Keratinocyte (primary cell): ENCODE measurements around the gene ZBTB38. TPM values are rescaled to one million over a fixed set of nuclear protein-coding genes. Genes with fewer than 3 reads are reported as not detected.

Experiments
- DNase-seq: peaks from one replicate; pipeline ENCODE4 v3.0.0-alpha.2; 2011; ENCODE audit warnings: low read depth, missing footprints, low spot score
- FAIRE-seq: peaks from 2 replicates; lab custom pipeline; 2011; peaks lifted over from hg19 to GRCh38; lab: Jason Lieb, UNC
- H2AFZ ChIP-seq: 2 replicates; pipeline ENCODE4 v1.6.0; 2012; ENCODE audit warnings: low read length, control low read depth, inconsistent platforms; ENCODE audit not compliant: control insufficient read depth
- H3K27ac ChIP-seq: 2 replicates; pipeline ENCODE4 v1.5.1; 2011; ENCODE audit warnings: low read length; ENCODE audit not compliant: control insufficient read depth, insufficient read depth
- H3K27me3 ChIP-seq: 3 replicates; pipeline ENCODE4 v1.6.0; 2011; ENCODE audit warnings: low read length; ENCODE audit not compliant: control insufficient read depth, insufficient read depth; ENCODE audit errors: extremely low read depth
- H3K36me3 ChIP-seq, 2 experiments: 2 replicates in 1 of 2; 3 replicates in 1 of 2; pipeline ENCODE4 v1.5.1; 2011; ENCODE audit warnings: low read length in 2 of 2, mild to moderate bottlenecking in 1 of 2; ENCODE audit not compliant: control insufficient read depth in 2 of 2, insufficient read depth in 2 of 2; ENCODE audit errors: extremely low read depth in 1 of 2
- H3K4me1 ChIP-seq: 3 replicates; pipeline ENCODE4 v1.5.1; 2011; ENCODE audit warnings: low read length; ENCODE audit not compliant: control insufficient read depth, insufficient read depth; ENCODE audit errors: extremely low read depth
- H3K4me2 ChIP-seq: 3 replicates; pipeline ENCODE4 v1.6.0; 2011; ENCODE audit warnings: low read depth, low read length; ENCODE audit not compliant: control insufficient read depth, insufficient read depth; ENCODE audit errors: extremely low read depth
- H3K4me3 ChIP-seq, 3 experiments: fragments of 200-600 bp in 1 of 3; sonication (generic) in 1 of 3; 2 replicates in 2 of 3; 3 replicates in 1 of 3; pipeline ENCODE4 v1.5.1; 2011 to 2016; ENCODE audit warnings: low read length in 3 of 3, mild to moderate bottlenecking in 3 of 3, control low read depth in 2 of 3, inconsistent platforms in 1 of 3, low read depth in 1 of 3, mixed read lengths in 1 of 3, mixed run types in 1 of 3, moderate library complexity in 1 of 3; ENCODE audit not compliant: control insufficient read depth in 2 of 3, insufficient read depth in 2 of 3; ENCODE audit errors: extremely low read depth in 1 of 3
- H3K79me2 ChIP-seq: 2 replicates; pipeline ENCODE4 v1.6.0; 2012; ENCODE audit warnings: low read length; ENCODE audit not compliant: control insufficient read depth, insufficient read depth
- H3K9ac ChIP-seq: 3 replicates; pipeline ENCODE4 v1.6.0; 2011; ENCODE audit warnings: low read length; ENCODE audit not compliant: control insufficient read depth, insufficient read depth; ENCODE audit errors: extremely low read depth
- H3K9me1 ChIP-seq: 3 replicates; pipeline ENCODE4 v1.6.0; 2011; ENCODE audit warnings: low read length; ENCODE audit not compliant: control insufficient read depth, insufficient read depth; ENCODE audit errors: extremely low read depth
- H3K9me3 ChIP-seq: 2 replicates; pipeline ENCODE4 v1.5.1; 2012; ENCODE audit warnings: low read depth, low read length; ENCODE audit not compliant: control insufficient read depth
- H4K20me1 ChIP-seq: 3 replicates; pipeline ENCODE4 v1.6.0; 2011; ENCODE audit warnings: low read length; ENCODE audit not compliant: control insufficient read depth, insufficient read depth; ENCODE audit errors: extremely low read depth
- EZH2 ChIP-seq: IDR thresholded peaks from one replicate; pipeline ENCODE4 v1.6.1; 2012; ENCODE audit warnings: inconsistent platforms, mild to moderate bottlenecking, low read length, moderate library complexity
- dilution Hi-C: fragments of 300-500 bp; cut with MboI; formaldehyde crosslinking; loops from one replicate; pipeline ENCODE4 v1.7.0; 2020; ENCODE audit warnings: low sequenced_read_pairs; ENCODE audit not compliant: extremely low pct_ligation_motif_present
- polyA plus RNA-seq, 5 experiments: library from polyadenylated mRNA; depleted of rRNA in 3 of 5; stranded (reverse) in 3 of 5; stranded (forward) in 1 of 5; unstranded in 1 of 5; fragments of >200 nt; gene quantifications; 1 replicate in 1 of 5; 2 replicates in 3 of 5; 3 replicates in 1 of 5; pipeline versions ENCODE4 v1.2.1 to v1.2.3, GENCODE V29; 2011 to 2012; ENCODE audit warnings: missing spikeins in 2 of 5, low read depth in 1 of 5, low replicate concordance in 1 of 5
- TF ChIP-seq, protein P1 (sequence below), 3 experiments: IDR thresholded peaks in 1 of 3; conservative IDR thresholded peaks in 1 of 3; optimal IDR thresholded peaks in 1 of 3; 2 replicates in 2 of 3; 3 replicates in 1 of 3; pipeline versions ENCODE3 to v1.5.1; 2011; ENCODE audit warnings: low read length in 3 of 3, mild to moderate bottlenecking in 3 of 3, moderate library complexity in 2 of 3, control low read depth in 1 of 3, inconsistent platforms in 1 of 3; ENCODE audit not compliant: insufficient read depth in 2 of 3; ENCODE audit errors: extremely low read depth in 1 of 3

Gene ZBTB38
- polyA plus RNA-seq, 1 donor (not counting 4 experiments of a cell fraction or from before 2014, with no cell fraction given): 34.9 TPM

DNA sequence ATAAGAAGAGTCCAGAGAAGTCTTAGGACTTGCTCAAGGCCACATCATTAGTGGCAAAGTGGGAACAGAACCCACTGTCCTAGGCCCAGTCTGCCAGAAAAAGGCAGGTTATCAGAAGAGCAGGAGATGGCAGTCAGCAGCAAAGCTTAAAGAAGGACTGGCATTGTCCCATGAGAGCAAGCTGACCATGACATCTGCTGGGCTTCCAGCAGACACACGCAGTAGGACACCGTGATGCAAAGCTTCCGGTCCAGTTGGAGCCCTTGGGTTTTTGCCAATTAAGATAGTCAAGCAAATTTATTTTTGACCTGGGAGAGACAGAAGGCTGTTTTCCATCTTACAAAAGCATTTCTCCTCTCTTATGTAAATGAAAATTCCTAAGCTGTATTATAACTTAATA lies 42.1 kb downstream of the ZBTB38 start:
- no peak for DNase-seq
- peaks cover 75% of the 10 kb centered on the region for H3K4me1 ChIP-seq
- peaks cover 16 to 33% of the 10 kb centered on the region in 2 experiments for H3K36me3 ChIP-seq
- dilution Hi-C loops: no loop called here
- peak overlapping the region; percentile 82 for H3K27ac ChIP-seq
- peak overlapping the region; percentile 88 for H3K4me2 ChIP-seq
- H3K9ac ChIP-seq: peak overlapping the region; percentile 14
- TF ChIP-seq EZH2: no peak
- TF ChIP-seq, protein P1, sequence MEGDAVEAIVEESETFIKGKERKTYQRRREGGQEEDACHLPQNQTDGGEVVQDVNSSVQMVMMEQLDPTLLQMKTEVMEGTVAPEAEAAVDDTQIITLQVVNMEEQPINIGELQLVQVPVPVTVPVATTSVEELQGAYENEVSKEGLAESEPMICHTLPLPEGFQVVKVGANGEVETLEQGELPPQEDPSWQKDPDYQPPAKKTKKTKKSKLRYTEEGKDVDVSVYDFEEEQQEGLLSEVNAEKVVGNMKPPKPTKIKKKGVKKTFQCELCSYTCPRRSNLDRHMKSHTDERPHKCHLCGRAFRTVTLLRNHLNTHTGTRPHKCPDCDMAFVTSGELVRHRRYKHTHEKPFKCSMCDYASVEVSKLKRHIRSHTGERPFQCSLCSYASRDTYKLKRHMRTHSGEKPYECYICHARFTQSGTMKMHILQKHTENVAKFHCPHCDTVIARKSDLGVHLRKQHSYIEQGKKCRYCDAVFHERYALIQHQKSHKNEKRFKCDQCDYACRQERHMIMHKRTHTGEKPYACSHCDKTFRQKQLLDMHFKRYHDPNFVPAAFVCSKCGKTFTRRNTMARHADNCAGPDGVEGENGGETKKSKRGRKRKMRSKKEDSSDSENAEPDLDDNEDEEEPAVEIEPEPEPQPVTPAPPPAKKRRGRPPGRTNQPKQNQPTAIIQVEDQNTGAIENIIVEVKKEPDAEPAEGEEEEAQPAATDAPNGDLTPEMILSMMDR (optimal IDR thresholded peaks at IDR 0.05 in 1 of 3, IDR thresholded peaks at IDR 0.05 in 1 of 3, conservative IDR thresholded peaks at IDR 0.05 in 1 of 3; ENCODE audit: extremely low read depth in 1 of 3, insufficient read depth in 2 of 3, low read length in 3 of 3): no peak
- no peaks in the 10 kb centered on the region for H3K9me1 ChIP-seq
- no peak overlapping the region for H2AFZ ChIP-seq
- H3K27me3 ChIP-seq: no peaks in the 10 kb centered on the region
- H3K79me2 ChIP-seq: peaks cover 62% of the 10 kb centered on the region
- H3K9me3 ChIP-seq: no peaks in the 10 kb centered on the region
- no peak for FAIRE-seq
- no peaks in the 10 kb centered on the region for H4K20me1 ChIP-seq
- H3K4me3 ChIP-seq: no peak overlapping the region

DNA sequence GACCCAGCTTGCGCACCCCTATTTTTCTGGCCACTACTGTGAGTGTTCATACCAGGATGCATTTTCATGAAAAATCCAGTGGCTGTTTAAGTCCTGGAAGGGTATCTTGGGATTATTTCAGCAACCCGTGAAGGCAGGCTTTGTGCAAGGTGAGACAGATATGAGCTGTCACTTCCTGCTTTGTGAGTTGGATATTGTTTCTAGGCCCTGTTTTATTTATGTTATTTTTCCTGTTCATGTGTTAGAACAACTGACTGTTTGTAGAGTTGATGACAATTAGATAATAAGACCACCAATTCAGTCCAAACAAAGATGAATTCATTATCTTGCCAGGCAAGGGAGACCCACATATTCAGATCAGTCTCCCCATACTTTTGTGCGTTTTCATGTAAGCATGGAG lies 42.5 kb downstream of the ZBTB38 start:
- peak; percentile 66 for FAIRE-seq
- no peaks in the 10 kb centered on the region for H4K20me1 ChIP-seq
- peak overlapping the region; percentile 88 for H3K4me2 ChIP-seq
- peaks cover 70% of the 10 kb centered on the region for H3K4me1 ChIP-seq
- dilution Hi-C loops: no loop called here
- peaks cover 14 to 30% of the 10 kb centered on the region in 2 experiments for H3K36me3 ChIP-seq
- TF ChIP-seq, protein P1 (optimal IDR thresholded peaks at IDR 0.05 in 1 of 3, IDR thresholded peaks at IDR 0.05 in 1 of 3, conservative IDR thresholded peaks at IDR 0.05 in 1 of 3; ENCODE audit: extremely low read depth in 1 of 3, insufficient read depth in 2 of 3, low read length in 3 of 3): no peak
- no peak for TF ChIP-seq EZH2
- no peaks in the 10 kb centered on the region for H3K9me1 ChIP-seq
- no peaks in the 10 kb centered on the region for H3K27me3 ChIP-seq
- peaks cover 61% of the 10 kb centered on the region for H3K79me2 ChIP-seq
- peak overlapping the region; percentile 51 for H3K9ac ChIP-seq
- H3K27ac ChIP-seq: peak overlapping the region; percentile 82
- H3K4me3 ChIP-seq: no peak overlapping the region
- no peaks in the 10 kb centered on the region for H3K9me3 ChIP-seq
- DNase-seq: no peak
- no peak overlapping the region for H2AFZ ChIP-seq
